Hematopoietic multipotent progenitor cell treated with erythropoietin and hydrocortisone succinate and interleukin-3 and kit ligand, for 8 days (in vitro differentiated cells): ENCODE data around the gene OMD.
"Not testable (repeated sequence)": the region's sequence is repeated elsewhere in the genome, so short reads cannot be mapped to it uniquely, and the experiment has no call there.

Source experiments
- DNase-seq: peaks from one replicate; pipeline ENCODE4 v3.0.0-alpha.2; 2015

The OMD gene

GRCh38 chr9:92424340-92424739, at the start of gene OMD:
OMD (minus strand) TSS chr9:92424471; CDS start chr9:92417558, 6,913 bp downstream.
- no peak for DNase-seq

DNA sequence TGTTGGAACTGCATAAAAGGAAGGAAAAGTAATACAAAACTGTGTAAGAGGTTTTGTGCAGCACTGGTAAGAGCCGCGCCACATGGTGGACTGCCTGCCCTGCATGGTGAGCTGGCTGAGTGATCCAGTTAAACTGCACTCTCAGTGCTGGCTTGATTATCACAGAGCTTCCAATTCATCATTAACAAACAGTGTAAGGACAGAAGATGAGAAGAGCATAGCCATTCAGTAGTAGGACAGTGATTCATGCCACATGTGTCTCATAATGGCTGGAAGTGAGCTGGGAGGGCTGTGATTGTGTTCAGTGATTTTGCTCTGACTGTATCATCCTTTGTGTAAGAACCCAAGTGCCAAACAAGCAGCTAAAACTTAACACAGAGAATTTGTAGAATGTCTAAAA, 43.9 kb upstream of the OMD start:
- no peak for DNase-seq

DNA sequence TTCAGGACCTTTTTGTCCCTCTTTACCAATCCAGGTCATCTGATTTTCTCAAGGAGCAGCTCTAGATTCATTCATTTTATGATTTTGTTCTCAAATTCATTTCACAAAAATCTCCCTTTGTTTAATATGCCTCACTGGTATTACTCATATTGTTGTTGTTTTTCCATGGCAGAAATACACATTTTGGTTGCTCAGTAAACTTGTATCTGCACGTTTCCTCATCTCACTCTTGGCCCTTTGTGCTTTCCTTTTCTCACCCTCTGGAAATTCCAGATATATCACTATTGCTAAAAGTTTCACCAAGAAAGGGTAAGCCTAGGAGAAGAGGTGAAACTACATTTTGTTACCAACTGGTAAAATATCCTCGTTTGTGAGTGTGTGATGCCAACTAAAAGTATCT, 43.2 kb upstream of the OMD start:
- DNase-seq, result no peak

GRCh38 chr9:92467041-92467440, 42.8 kb upstream of the OMD start:
- no peak for DNase-seq

DNA sequence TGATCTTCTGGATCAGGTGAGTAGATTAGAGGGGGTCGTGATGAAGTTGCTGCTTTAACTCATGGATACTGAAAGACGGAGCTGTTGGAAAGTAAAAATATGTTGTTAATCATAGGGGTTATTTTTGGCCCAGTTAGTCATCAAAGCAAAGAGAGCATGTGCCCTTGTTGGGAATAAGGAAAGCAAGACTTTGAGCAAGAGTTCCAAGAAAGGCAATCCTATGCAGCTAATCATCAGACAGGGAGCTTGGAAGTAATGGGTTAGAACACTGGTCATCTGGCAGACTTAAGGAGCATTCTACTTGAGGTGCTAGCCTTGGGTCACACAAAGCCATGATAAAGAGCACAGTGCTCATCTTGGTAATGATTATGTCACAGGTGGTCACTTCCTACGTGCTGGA, 39.7 kb upstream of the OMD start:
- DNase-seq, result no peak

DNA sequence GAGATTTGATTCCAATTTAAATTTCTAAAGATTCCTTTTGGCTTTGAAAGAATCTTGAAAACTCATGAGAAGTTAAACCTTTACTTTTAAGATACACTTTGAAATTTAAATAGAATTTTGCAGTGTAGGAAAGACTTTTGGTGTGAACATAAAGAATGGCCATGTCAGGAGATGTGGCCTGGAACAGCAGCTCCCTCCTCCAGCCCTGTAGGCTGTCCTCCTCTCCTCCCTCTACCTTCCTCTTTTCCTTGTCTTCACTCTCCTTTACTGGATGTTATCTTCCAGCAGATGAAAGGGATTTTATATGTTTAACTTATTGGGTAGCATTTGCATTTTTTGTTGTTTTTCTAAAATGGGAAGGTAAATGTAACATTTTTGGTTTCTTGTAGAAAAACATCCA, 39.1 kb upstream of the OMD start:
- no peak for DNase-seq

GRCh38 chr9:92457576-92457975, 33.3 kb upstream of the OMD start:
- no peak for DNase-seq

DNA sequence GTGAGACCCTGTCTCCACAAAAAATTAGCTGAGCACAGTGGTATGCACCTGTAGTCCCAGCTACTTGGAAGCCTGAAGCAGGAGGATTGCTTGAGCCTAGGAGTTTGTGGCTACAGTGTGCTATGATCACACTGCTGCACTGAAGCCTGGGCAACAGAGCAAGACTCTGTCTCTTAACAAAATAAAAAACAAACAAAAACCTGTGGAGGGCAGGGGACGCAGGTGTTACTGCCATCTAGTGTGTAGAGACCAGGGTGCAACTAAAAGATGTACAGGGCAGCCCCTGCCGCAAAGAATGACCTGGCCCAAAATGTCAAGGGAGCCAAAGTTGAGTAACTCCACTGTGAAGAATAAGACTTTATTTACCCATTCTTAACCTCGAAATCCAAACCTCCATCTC, 30.9 kb upstream of the OMD start:
- DNase-seq, result no peak

DNA sequence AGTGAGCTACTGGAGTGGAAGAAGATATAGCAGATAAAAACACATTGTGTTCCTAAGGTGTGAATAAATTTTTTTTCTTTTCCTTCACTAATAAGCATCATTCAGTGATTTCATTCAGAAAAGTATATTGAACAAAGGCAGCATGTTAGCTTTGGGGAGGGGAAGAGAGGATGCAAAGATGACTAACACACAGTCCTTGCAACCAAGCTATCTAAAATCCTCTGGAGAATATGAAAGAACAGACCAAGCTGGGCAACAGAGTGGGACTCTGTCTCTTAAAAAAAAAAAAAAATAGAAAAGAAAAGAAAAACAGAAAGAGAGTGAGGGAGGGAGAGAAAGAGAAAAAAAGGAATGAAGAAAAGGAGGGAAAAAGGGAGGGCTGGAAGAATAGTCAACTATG, 22.3 kb upstream of the OMD start:
- no peak for DNase-seq

DNA sequence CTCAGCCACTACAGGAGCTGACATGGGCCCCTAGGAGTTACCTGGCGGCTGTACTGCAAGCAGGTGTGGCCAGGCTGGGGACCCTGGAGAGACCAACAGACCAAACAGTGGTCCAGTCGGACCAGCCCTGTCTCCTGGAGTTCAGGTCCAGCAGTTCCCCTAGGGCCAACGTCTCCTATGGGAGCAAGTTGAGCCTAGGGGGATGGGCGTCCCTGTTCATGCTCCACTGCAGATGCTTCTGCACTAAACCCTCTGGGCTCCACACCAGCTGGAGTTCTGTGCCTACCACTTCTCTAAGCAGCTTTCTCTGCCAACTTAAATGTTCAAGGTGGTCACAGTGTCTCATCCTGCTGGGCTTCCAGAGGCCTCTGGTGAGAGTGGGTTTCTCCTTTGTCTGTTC, 20.6 kb upstream of the OMD start:
- DNase-seq, result no peak

GRCh38 chr9:92440751-92441046, 16.4 kb upstream of the OMD start:
- no peak for DNase-seq

GRCh38 chr9:92439921-92440750, 15.9 kb upstream of the OMD start:
- DNase-seq, result no peak

DNA sequence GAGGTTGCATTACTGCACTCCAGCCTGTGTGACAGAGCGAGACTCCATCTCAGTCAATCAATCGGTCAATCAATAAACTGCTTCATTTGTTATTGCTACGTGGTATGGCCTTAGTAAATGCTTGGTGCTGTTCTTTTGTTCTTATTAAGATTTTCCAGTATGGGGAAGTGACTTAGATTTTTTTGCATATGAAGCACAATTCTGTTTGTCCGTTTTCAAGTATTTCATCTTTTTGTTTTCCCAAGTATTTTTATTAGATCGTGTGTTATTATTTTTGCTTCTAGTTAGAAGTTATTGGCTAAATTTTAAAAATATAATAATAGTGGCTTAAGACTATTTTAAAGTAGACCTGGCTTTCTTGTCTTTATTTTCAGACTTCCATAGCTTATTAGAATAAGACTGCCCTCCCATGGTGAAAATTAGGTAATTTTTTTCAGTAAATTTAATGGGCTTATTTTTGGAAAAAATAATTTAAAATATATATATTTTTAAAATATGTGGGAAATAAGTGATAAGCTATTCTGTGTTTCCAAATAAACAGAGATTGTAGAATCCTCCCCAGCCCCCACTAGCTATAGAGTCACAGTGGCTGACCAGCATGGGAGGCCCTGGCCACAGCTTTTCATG, 14.7 kb upstream of the OMD start:
- peak; percentile 38 for DNase-seq

- DNase-seq, result no peak
Measured at GRCh38 chr9:92435263-92435662, 11.0 kb upstream of the OMD start.

DNA sequence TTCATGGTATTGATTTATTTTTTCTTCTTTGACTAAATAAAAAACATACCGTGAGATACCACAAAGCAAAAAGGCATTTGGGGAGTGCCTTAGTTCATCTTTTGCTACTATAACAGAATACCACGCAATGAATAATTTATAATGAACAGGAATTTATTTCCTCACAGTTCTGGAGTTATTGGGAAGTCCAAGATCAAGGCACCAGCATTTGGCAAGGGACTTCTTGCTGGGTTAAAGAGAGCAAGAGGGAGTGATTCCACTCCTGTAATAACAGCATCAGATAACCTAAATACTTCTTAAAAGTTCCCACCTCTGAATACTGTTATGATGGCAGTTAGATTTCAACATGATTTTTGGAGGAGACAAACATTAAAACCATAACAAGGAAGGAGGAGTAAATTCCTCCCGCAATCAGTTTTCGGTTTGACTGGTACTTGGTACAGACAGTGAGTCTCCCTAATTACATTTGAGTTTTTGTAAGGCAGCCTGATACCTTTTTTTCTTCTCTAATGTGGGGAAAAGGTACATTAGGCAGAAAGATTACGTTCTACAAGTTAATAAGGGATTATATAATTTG, 8.8 kb upstream of the OMD start:
- no peak for DNase-seq

- no peak for DNase-seq
Measured at GRCh38 chr9:92432350-92432749, 8.1 kb upstream of the OMD start.

DNA sequence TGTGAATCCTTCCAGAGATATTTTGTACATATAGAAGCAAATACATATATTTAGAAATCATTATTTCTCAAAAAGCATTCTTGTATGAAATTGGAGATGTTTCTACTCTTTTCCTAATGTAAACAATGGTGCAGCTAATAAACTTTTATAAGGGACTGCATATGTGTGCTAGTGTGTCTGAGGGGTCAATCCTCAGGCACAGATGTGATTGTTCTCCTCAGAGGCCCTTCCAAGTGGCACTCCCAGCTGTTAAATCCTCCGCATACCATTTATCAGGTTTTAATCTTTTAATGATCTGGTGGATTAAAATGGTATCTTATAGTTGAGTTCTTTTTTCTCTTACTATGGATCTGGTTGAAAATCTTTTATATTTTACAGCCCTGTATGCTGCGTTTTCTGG, 5.6 kb upstream of the OMD start:
- DNase-seq, result no peak

GRCh38 chr9:92426501-92427145, 2.4 kb upstream of the OMD start:
- DNase-seq, result no peak

DNA sequence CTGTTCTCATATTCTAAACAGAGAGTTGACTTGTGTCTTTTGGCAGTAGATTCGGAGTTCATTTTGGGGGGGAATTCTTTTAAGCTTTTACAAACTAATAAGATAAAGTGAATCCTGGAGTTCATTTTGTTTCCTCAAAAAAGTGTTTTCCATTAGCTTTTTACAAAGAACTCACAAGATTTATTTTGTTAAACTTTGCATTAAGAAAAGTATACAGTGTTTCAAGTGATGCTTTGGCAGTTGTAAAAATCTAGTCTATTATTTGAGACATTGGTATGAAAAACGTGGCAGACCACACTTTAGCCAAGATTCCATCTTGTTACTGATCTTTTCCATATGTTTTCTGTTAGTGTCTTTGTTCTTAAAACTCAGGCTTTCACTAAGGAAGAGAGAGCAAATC, 1.2 kb upstream of the OMD start:
- DNase-seq, result no peak

DNA sequence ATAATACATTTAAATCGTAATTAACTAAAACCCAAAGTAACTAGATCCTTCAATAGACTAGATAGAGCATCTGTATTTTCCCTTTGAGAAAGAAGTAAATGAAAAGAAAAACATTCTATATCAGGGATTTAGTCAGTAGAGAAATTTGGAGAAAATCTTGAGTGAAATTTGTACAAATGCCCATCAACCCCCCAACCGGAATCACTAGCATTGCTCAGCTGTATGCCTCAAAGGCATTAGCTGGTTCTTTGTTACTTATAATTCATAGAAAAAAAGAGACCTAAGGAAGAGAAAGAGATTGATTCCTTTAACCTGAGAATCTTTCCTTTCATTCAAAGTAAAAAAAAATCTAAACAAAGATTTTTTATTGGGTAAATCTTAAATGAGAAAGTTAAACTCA, 659 bp downstream of the OMD start:
- no peak for DNase-seq

GRCh38 chr9:92422611-92423338, 1.5 kb downstream of the OMD start:
- DNase-seq, result no peak

DNA sequence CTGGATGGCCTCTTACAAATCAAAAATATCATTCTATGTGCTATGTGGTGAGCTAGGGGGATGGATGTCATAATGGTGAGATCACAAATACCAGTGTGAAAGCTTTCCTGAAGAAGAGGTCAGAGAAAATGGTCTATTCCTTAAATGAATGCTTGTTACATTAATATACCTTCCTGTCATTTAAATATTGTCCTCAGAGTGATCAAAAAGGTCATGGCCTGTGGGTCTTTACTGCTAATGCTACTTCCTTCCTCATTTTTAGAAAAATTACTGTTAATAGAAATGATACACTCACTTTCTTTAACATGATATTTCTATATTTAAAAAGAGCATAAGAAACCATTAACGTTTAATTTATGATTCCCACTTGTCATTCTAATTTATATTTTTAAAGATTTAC, 9.7 kb downstream of the OMD start:
- no peak for DNase-seq

GRCh38 chr9:92411157-92411556, 13.1 kb downstream of the OMD start:
- DNase-seq, result not testable (repeated sequence)
